Measurements from ENCODE around the gene NOL12. TPM values are rescaled to one million over a fixed set of nuclear protein-coding genes. Genes with fewer than 3 reads are reported as not detected.

The NOL12 gene
- total RNA-seq, 2 donors from 2014 or later = 21.9 to 26.8 TPM

DNA sequence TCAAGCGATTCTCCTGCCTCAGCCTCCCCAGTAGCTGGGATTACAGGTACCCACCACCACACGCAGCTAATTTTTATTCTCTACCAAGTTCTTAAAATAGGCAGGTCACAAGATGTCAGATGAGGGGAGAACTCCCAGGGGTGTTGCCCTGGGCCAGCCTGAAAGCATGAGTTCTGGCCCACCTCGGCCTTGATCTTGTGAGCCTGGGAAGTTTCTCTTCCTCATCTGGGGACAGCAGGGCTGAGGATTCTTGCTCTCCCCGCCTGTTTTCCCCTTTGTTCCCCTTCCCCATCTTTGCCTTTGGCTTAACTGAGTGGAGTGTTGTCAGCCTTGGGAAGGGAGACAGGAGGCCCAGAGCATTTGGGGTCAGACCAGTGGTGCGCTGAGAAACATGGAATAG lies 24.1 kb upstream of the NOL12 start:
- H3K9ac ChIP-seq (ENCODE audit: extremely low read depth, low read length, poor library complexity, severe bottlenecking) = no peak overlapping the region
- Mint-ChIP-seq H3K4me1 (peaks cover 28% of the 10 kb centered on the region), H3K27ac (peak overlapping the region; percentile 18), H3K4me3 (no peak overlapping the region), H3K9me3 (no peaks in the 10 kb centered on the region), H3K36me3 (ENCODE audit: low read depth) (peaks cover 19% of the 10 kb centered on the region), H3K27me3 (ENCODE audit: insufficient read depth) (no peaks in the 10 kb centered on the region)
- H3K9me3 ChIP-seq (ENCODE audit: control insufficient read depth, low read length) = no peaks in the 10 kb centered on the region
- TF ChIP-seq, protein P1, sequence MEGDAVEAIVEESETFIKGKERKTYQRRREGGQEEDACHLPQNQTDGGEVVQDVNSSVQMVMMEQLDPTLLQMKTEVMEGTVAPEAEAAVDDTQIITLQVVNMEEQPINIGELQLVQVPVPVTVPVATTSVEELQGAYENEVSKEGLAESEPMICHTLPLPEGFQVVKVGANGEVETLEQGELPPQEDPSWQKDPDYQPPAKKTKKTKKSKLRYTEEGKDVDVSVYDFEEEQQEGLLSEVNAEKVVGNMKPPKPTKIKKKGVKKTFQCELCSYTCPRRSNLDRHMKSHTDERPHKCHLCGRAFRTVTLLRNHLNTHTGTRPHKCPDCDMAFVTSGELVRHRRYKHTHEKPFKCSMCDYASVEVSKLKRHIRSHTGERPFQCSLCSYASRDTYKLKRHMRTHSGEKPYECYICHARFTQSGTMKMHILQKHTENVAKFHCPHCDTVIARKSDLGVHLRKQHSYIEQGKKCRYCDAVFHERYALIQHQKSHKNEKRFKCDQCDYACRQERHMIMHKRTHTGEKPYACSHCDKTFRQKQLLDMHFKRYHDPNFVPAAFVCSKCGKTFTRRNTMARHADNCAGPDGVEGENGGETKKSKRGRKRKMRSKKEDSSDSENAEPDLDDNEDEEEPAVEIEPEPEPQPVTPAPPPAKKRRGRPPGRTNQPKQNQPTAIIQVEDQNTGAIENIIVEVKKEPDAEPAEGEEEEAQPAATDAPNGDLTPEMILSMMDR (conservative IDR thresholded peaks at IDR 0.05) = no peak
- H3K4me1 ChIP-seq (ENCODE audit: control insufficient read depth, insufficient read depth, low read length) = peaks cover 6% of the 10 kb centered on the region
- H3K27me3 ChIP-seq (ENCODE audit: control insufficient read depth, insufficient read depth, low read length, poor library complexity, severe bottlenecking) = no peaks in the 10 kb centered on the region
- no peak overlapping the region for H3K4me3 ChIP-seq (ENCODE audit: low read length)
- no peak for DNase-seq
- H3K36me3 ChIP-seq (ENCODE audit: control insufficient read depth, insufficient read depth, low read length) = peaks cover 18% of the 10 kb centered on the region
- no peak overlapping the region for H3K27ac ChIP-seq (ENCODE audit: low read depth, low read length)
- 95 to 97% methylated on average over 3 to 5 of the region's 5 CpGs for WGBS, 2 experiments (ENCODE audit: insufficient coverage in 1 of 2, insufficient read length in 1 of 2)

DNA sequence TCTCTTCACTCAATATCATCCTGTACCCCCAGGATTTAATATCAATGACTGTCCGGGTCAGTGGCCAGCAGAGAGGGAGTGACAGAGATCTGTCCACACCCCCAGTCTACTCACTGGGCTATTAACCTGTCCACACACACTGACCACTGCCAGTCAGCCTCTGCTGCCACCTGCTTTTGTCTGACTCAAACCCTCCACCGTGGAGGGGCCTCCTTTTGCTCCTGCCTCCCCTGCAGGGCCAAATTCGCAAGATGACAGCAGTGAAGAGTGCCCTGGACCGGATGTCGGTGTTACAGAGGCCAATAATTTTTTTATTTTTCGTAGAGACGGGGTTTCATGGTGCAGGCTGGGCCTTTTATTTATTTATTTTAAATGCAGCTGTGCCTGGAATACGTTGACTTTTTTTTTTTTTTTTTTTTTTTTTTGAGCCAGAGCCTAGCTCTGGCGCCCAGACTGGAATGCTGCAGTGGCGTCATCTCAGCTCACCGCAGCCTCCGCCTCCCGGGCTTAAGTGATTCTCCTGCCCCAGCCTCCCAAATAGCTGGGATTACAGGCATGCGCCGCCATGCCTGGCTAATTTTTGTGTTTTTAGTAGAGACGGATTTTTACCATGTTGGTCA lies 22.5 kb upstream of the NOL12 start:
- no peak for DNase-seq
- H3K27me3 Mint-ChIP-seq (ENCODE audit: insufficient read depth) = no peaks in the 10 kb centered on the region
- no peak overlapping the region for H3K4me3 Mint-ChIP-seq
- peaks cover 18% of the 10 kb centered on the region for H3K36me3 ChIP-seq (ENCODE audit: control insufficient read depth, insufficient read depth, low read length)
- H3K9me3 ChIP-seq (ENCODE audit: control insufficient read depth, low read length) = no peaks in the 10 kb centered on the region
- H3K27ac ChIP-seq (ENCODE audit: low read depth, low read length) = no peak overlapping the region
- H3K4me3 ChIP-seq (ENCODE audit: low read length) = no peak overlapping the region
- no peaks in the 10 kb centered on the region for H3K27me3 ChIP-seq (ENCODE audit: control insufficient read depth, insufficient read depth, low read length, poor library complexity, severe bottlenecking)
- peaks cover 6% of the 10 kb centered on the region for H3K4me1 ChIP-seq (ENCODE audit: control insufficient read depth, insufficient read depth, low read length)
- no peaks in the 10 kb centered on the region for H3K9me3 Mint-ChIP-seq
- 91 to 95% methylated on average over 8 to 16 of the region's 16 CpGs for WGBS, 2 experiments (ENCODE audit: insufficient coverage in 1 of 2, insufficient read length in 1 of 2)
- peak overlapping the region; percentile 30 for H3K27ac Mint-ChIP-seq
- H3K4me1 Mint-ChIP-seq = peaks cover 23% of the 10 kb centered on the region
- TF ChIP-seq, protein P1 (conservative IDR thresholded peaks at IDR 0.05) = no peak
- H3K36me3 Mint-ChIP-seq (ENCODE audit: low read depth) = peaks cover 19% of the 10 kb centered on the region
- no peak overlapping the region for H3K9ac ChIP-seq (ENCODE audit: extremely low read depth, low read length, poor library complexity, severe bottlenecking)

DNA sequence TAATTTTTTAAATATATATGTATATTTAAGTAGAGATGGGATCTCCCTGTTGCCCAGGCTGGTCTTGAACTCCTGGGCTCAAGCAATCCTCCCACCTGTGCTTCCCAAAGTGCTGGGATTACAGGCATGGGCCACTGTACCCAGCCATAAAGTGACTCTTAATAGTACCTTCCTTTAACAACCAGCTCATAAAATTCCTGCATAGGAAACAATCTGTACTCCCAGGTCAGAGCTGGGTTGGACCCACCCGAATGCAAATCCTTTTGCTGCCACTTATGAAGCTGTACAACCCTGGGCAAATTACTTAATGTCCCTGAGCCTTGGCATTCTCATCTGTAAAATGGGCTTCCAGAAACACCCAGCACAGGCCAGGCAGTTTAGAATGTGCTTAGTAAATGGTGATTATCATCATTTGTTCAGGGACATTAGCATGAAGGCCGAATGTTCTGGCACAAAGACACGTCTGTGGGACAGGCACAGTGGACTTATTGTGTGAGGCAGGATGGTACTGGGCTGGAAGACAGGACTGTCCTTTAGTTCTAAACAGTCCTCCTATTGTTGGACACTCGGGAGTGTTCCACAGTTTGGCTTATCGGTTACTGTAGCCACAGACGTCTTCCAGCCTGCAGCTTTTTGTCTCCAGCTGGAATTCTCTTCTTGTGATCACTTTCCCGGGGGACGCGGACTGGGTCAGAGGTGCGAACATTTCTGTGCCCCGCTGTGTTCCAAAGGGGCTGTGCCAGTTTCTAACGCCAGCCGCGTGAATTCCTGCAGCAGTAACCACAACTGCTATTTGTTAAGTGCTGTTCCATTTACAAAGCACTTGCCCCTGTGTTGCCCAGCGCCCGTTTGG lies 21.7 kb upstream of the NOL12 start:
- WGBS, 2 experiments (ENCODE audit: insufficient coverage in 1 of 2, insufficient read length in 1 of 2) = 88 to 89% methylated on average over 16 of the region's 16 CpGs
- H3K36me3 ChIP-seq (ENCODE audit: control insufficient read depth, insufficient read depth, low read length) = peaks cover 18% of the 10 kb centered on the region
- H3K9me3 Mint-ChIP-seq = no peaks in the 10 kb centered on the region
- H3K36me3 Mint-ChIP-seq (ENCODE audit: low read depth) = peaks cover 20% of the 10 kb centered on the region
- no peaks in the 10 kb centered on the region for H3K9me3 ChIP-seq (ENCODE audit: control insufficient read depth, low read length)
- no peaks in the 10 kb centered on the region for H3K27me3 Mint-ChIP-seq (ENCODE audit: insufficient read depth)
- no peak overlapping the region for H3K9ac ChIP-seq (ENCODE audit: extremely low read depth, low read length, poor library complexity, severe bottlenecking)
- H3K4me3 Mint-ChIP-seq = no peak overlapping the region
- peaks cover 20% of the 10 kb centered on the region for H3K4me1 Mint-ChIP-seq
- H3K27ac Mint-ChIP-seq = no peak overlapping the region
- DNase-seq = no peak
- no peaks in the 10 kb centered on the region for H3K27me3 ChIP-seq (ENCODE audit: control insufficient read depth, insufficient read depth, low read length, poor library complexity, severe bottlenecking)
- H3K4me1 ChIP-seq (ENCODE audit: control insufficient read depth, insufficient read depth, low read length) = peaks cover 5% of the 10 kb centered on the region
- peak overlapping the region; percentile 60 for H3K27ac ChIP-seq (ENCODE audit: low read depth, low read length)
- H3K4me3 ChIP-seq (ENCODE audit: low read length) = no peak overlapping the region
- TF ChIP-seq, protein P1 (conservative IDR thresholded peaks at IDR 0.05) = no peak
